HG03520 (cell line): ENCODE results near the gene PRTG.
"Not testable (repeated sequence)": the region's sequence is repeated elsewhere in the genome, so short reads cannot be mapped to it uniquely, and the experiment has no call there.

ENCODE experiments used
- ATAC-seq: cut with Tn5 transposase; IDR thresholded peaks from one replicate; pipeline ENCODE4 v1.9.1; 2021; ENCODE audit warnings: mild to moderate bottlenecking, moderate library complexity; ENCODE audit not compliant: unreplicated experiment

The PRTG gene

GRCh38 chr15:55638764-55639163 lies 104.2 kb downstream of the PRTG start:
- no peak for ATAC-seq

GRCh38 chr15:55637086-55637485 lies 105.9 kb downstream of the PRTG start:
- ATAC-seq: no peak

- ATAC-seq: no peak
These were observed 109.2 kb downstream of the PRTG start for GRCh38 chr15:55633731-55634130.

- ATAC-seq: no peak
These were observed 110.5 kb downstream of the PRTG start for GRCh38 chr15:55632434-55632833.

DNA sequence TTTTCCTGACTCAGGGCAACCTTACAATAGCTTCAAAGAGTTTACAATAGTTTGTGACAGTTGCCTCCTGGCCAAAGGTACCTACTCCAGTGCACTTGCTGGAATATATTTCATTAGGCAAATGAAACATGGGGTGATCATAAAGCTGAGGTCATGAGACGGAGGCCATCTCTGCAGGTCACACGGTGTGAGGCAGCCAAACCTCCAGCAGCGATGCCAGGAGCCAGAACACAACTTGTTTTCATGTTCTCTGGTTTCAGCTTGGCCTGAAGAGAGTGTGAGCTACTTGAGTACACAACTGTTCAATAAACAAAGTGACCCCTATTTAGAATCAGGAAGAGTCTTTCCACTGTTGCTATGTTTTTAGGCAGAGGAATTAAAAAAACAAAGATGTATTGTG lies 112.1 kb downstream of the PRTG start:
- no peak for ATAC-seq

DNA sequence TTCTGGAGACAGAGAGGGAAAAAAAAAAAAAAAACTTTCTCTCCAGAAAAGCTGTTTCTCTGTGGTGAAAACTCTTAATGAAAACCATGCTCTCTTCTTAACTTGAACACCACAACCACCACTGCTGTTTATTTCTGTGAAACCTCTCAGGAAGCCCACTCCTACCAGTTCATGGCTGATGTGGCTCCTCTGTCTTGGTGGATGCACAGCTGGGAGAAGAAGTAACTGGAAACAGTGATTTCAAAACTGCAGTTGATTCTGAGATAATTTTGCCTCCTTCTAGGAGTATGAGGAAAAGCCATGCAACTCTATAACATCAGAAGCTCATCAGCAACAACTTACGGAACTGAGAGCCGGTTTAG lies 114.6 kb downstream of the PRTG start:
- ATAC-seq: no peak

GRCh38 chr15:55627730-55628368 lies 115.1 kb downstream of the PRTG start:
- ATAC-seq: no peak

- ATAC-seq: no peak
These were observed 123.2 kb downstream of the PRTG start for GRCh38 chr15:55619783-55620182.

GRCh38 chr15:55618387-55618786 lies 124.6 kb downstream of the PRTG start:
- no peak for ATAC-seq

DNA sequence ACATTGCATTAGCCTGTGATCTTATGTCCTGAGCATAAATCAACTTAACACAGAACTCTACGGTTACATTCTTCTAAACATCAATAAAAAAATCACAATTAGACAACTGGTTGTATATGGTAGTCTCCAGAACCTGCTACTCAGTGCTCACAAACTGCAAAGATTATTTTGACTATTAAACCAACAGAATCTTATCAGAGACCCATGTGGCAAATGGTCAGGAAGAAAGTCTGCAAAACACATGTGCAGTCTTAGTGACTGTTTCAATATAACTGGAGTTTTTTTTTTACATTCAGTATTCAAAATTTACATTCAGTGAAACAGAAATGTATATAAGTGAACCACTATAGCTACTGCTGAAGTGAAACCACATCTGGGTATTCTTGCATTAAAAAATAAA lies 127.5 kb downstream of the PRTG start:
- ATAC-seq: no peak

GRCh38 chr15:55613727-55614126 lies 129.2 kb downstream of the PRTG start:
- no peak for ATAC-seq

DNA sequence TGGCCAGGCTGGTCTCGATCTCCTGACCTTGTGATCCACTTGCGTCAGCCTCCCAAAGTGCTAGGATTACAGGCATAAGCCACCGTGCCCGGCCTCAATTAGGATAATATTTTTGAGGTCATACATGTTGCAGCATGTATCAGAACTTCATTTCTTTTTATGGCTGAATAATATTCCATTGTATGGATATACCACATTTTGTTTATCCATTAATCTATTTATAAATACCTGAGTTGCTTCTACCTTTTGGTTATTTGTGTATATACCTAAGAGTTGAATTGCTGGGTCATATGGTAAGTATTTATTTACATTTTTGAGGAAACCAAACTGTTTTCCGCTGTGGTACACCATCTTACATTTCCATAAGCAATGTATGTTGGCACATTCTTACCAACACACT lies 136.7 kb downstream of the PRTG start:
- no peak for ATAC-seq

- no peak for ATAC-seq
These were observed 141.6 kb downstream of the PRTG start for GRCh38 chr15:55601374-55601773.

DNA sequence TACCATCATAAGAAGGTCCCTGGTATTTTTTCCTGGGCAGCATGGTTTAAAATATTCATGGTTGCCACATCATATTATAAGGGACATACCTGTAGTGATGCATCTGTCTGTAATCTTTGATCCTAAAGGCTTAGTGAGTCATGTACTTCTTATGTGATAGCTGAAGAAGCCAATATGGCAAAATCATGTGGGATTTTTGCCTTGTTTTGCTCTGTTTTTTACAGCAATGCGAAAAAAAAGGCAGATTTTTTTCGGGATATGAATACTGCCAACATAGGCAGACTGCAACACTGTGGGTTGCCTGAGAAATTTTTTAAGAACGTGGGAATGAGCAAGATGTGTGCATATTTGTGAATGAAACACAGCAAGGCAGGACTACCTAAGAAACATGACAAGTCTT lies 143.5 kb downstream of the PRTG start:
- no peak for ATAC-seq

- not testable (repeated sequence) for ATAC-seq
These were observed 149.9 kb downstream of the PRTG start for GRCh38 chr15:55593019-55593418.

- no peak for ATAC-seq
These were observed 152.2 kb downstream of the PRTG start for GRCh38 chr15:55590788-55591187.

DNA sequence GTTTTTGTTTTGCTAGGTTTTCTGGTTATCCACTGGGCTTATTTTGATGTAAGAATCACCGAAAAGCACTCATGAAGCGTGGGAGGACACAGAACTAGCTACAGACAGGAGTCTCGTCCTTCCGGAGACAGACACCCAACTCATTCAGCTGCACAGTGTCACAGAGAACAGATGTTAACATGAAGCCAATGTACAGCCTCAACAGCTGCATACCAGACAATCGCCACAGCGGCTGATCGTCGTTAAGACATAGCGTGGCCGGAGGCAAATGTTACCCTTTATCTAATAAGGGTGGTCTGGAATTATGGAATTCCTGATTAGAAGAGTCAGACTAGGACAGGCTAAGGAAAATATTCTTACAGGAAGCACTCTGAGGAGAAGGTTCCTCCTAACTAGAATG lies 153.7 kb downstream of the PRTG start:
- no peak for ATAC-seq

DNA sequence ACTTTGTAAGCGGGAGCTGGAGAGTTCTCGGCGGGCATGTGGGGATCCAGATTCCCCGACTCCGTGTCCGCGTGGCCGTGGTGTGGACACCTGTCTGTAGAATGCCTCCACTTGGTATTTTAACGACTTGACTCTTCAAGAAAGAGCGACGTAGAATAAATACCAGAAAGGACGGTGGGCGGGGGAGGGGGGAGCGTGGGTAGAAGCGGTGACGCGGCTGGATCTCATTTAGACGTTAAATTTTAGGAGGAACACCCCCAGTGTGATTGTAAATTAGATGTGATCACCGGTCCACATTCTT lies 154.2 kb downstream of the PRTG start:
- no peak for ATAC-seq

GRCh38 chr15:55588070-55588814 lies 154.7 kb downstream of the PRTG start, which contains the start of gene PYGO1:
TSS of gene PYGO1 (minus strand) at chr15:55588345. CDS start at chr15:55587883, 462 bp downstream.
- ATAC-seq: no peak

- ATAC-seq: no peak
These were observed 155.5 kb downstream of the PRTG start for GRCh38 chr15:55587321-55588069.

GRCh38 chr15:55586808-55587207 lies 156.1 kb downstream of the PRTG start:
- no peak for ATAC-seq

- ATAC-seq: no peak
These were observed 166.0 kb downstream of the PRTG start for GRCh38 chr15:55576943-55577342.
